GM20431 (cell line): ENCODE results near the gene OR4F15.
"Not testable (repeated sequence)": the region's sequence is repeated elsewhere in the genome, so short reads cannot be mapped to it uniquely, and the experiment has no call there.

Experiments used
- in situ Hi-C: fragments of 300-500 bp; cut with MseI, MboI; formaldehyde crosslinking; loops from one replicate; pipeline ENCODE4 v1.15.0; 2020; ENCODE audit warnings: low sequenced_read_pairs; ENCODE audit not compliant: unreplicated experiment

OR4F15 gene

DNA sequence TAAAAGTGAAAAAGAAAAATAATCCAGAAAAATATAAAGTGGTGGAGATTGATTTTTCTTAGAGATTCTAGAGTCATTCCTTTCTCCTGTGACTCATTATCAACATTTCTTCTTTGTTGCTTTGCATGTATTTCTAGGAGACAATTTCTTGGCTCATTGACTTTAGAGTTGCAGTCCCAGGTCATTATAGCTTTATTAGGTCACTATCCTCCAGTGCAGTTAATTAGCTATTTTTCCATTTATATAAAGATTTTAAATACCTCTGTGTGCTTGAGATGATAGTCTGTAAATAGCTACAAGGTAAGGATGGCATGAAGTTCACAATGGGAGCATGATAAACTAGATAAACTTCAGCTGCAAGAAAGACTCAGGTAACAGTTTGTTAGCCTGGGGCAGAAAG, at the start of gene OR4F15:
Gene OR4F15, plus strand, starts transcription at position 301 of the 400 bp plus-strand sequence. CDS start 5,985 bp downstream, outside the sequence.
- in situ Hi-C loops = no loop called here

DNA sequence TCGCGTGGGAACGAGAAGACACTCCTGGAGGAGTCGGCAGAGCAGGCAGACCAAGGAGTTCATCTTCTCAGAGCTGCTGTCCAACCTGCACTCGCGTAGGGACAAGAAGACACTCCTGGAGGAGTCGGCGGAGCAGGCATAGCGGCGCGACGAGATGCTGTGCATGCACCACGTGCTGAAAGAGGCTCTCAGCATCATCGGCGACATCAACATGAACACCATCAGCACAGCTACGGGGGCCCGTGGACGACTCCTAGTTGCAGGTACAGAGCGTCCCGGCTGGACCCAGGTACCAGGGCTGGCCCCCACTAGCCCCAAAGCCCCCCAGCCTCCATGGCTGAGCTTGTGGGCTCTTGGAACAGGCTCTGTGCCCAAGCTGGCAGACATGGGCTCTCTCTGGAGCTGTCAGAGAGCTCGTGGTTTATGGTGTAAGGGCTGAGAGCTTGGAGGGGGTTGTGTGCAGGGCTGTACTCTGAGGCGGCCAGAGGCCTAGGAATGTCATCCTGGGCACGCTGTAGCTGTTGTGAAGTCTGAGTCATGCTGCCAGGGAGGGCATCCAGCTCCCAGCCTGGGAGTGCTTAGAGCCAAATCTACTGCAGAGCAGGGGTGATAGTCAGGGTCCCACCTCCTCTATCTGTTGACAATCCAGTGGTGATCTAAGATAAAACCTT, 47.2 kb upstream of the OR4F15 start:
- in situ Hi-C loops = not testable (repeated sequence)

DNA sequence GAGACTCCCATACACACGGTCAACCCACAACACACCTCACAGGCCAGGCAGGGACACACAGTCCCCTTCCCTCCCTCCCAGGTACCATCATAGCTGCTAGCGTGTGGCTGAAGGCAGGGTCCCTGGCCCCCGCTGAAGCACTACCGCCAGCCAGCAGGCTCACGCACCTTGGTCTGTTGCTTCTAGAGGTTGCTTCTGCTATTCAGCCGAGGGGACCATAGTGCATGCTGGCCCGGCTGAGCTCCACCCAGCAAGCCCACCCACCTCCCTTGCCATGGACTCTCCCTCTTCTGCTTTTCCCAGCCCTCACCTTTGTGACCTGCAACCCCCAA, 46.7 kb upstream of the OR4F15 start:
- in situ Hi-C loops = not testable (repeated sequence)

GRCh38 chr15:101765772-101766456, 46.1 kb upstream of the OR4F15 start:
- in situ Hi-C loops = no loop called here

- in situ Hi-C loops = not testable (repeated sequence)
These were observed 44.8 kb upstream of the OR4F15 start for GRCh38 chr15:101767083-101767640.

DNA sequence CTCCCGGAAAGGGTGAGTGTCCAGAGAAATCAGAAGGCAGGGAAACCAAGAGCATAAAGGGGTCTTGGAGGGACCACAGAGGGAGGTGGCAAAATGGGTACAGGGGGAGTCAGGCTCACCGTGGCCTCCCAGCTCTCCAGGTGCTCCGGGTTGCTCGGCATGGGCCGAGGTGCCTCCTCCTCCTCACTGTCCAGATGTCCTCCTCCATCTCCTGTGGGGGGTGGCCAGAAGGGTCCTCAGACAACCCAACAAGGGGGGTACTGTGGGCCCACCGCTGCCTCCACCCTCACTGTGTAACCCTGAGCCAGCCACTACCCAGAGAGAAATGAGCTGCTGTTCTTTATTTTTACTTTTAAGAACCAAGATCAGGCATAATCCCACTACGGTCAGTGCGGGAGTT, 39.1 kb upstream of the OR4F15 start:
- in situ Hi-C loops = no loop called here

DNA sequence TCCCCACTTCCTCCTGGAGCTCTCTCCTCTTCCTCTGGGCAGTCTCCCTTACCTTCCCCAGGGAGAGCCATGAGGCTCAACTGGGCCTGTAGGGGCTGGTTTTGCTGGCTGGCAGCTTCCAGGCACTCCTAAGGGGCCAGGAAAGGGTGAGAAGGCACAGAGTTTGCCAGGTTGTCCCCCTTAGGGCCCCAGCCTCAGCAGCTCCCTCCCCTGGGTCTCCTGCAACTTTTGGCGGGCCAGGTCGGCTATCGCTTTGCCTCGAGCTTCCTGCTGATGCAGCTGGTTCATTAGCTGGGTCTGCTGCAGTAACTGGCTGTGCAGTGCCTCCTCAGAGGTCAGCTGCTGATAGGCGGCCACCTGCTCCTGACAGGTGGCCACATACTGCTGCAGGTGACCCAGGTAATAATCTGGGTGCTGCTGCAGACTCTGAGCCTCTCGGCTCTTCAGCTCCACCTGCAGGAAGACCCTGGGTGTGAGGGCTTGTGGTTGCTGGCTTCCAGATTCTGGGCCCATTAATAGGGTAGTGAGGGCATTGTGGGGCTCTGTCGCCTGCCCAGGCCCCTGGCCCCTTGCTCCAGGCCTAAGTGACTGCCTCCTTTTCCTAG, 38.4 kb upstream of the OR4F15 start:
- in situ Hi-C loops = no loop called here

GRCh38 chr15:101775136-101775535, 36.9 kb upstream of the OR4F15 start:
- in situ Hi-C loops = no loop called here

- in situ Hi-C loops = not testable (repeated sequence)
These were observed 33.4 kb upstream of the OR4F15 start for GRCh38 chr15:101778576-101778975.

- in situ Hi-C loops = not testable (repeated sequence)
These were observed 31.8 kb upstream of the OR4F15 start for GRCh38 chr15:101780225-101780624.

- in situ Hi-C loops = no loop called here
These were observed 30.1 kb upstream of the OR4F15 start for GRCh38 chr15:101781928-101782327.

DNA sequence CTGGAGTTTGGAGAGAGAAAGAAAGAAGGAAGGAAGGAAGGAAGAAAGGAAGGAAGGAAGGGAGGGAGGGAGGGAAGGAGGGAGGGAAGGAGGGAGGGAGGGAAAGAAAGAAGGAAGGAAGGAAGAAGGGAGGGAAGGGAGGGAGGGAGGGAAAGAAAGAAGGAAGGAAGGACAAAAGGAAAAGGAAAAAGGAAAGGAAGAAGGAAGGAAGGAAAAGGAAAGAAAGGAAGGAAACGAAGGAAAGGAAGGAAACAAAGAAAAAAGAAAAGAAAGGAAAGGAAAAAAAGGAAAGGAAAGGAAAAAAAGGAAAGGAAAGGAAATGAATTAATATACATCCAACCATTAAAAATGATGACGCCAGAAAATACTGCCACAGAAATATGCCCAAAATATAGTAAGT, 27.4 kb upstream of the OR4F15 start:
- in situ Hi-C loops = no loop called here

- in situ Hi-C loops = not testable (repeated sequence)
These were observed 25.6 kb upstream of the OR4F15 start for GRCh38 chr15:101786422-101786821.

- in situ Hi-C loops = not testable (repeated sequence)
These were observed 24.0 kb upstream of the OR4F15 start for GRCh38 chr15:101788001-101788400.

- in situ Hi-C loops = not testable (repeated sequence)
These were observed 23.3 kb upstream of the OR4F15 start for GRCh38 chr15:101788503-101789269.

- in situ Hi-C loops = not testable (repeated sequence)
These were observed 21.3 kb upstream of the OR4F15 start for GRCh38 chr15:101790748-101791147.

DNA sequence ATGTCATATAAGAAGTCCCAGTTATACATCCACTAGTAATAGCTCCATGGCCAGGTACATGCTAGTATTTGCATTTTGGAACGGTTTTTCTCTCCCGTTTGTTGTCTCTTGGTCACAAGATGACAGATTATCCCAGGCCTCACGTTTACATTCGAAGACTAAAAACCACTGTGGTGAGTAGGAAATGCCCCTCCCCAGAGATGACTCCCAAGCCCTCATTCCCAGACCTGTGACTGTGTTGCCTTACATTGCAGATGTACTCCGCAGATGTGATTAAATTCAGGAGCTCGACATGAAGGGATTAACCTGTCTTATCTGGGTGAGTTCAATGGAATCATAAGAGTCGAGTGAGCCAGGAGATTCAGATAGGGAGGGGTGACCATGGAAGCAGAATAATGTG, 18.0 kb upstream of the OR4F15 start:
- in situ Hi-C loops = not testable (repeated sequence)

DNA sequence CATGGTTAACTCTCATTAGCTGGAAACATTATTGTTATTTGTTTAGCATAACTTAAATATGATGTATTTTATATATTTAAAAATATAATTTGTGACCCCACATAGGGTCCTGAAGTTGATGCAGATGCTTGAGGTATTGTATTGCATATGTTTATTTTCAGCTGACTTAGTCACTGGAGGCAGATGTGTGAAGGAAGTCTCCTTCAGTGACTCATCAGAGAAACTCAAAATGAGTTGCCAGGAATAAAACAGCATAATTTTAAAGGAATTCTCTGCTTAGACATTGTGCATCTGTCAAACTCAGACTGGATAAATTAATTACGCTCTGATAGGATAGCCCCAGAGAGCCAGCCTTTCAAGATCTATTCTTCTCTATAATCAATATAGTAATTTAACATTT, 16.5 kb upstream of the OR4F15 start:
- in situ Hi-C loops = no loop called here

DNA sequence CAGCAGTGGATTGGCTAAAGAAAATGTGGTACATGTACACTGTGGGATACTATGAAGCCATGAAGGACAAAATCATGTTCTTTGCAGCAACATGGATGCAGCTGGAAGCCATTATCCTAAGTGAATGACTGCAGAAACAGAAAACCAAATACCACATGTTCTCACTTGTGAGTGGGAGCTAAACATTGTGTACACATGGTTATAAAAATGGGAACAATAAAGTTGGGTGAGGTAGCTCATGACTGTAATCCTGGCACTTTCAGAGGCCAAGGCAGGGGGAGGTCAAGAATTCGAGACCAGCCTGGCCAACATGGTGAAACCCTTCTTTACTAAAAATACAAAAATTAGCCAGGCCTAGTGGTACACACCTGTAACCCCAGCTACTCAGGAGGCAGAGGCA, 12.3 kb upstream of the OR4F15 start:
- in situ Hi-C loops = no loop called here

DNA sequence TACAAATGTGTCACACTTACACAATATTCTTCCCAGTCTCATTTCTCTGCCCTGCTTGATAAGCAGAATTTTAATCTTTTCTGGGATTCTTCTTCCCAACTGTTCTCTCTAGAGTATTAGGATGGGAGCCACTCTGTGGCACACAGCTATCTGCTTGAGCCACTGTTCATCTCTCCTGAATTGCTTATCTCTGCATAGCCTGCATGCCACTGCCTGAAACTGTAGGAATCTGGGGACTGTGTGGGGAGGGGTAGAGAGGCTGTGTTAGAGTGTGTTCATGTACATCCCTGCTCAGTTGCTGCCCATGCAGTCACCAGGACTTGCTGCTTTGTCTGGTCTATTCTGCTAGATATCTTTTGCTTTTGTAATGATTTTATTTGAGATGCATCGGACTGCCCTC, 11.0 kb upstream of the OR4F15 start:
- in situ Hi-C loops = no loop called here
